Osteocyte (in vitro differentiated cells): ENCODE measurements around the gene RAB10. TPM values are rescaled to one million over a fixed set of nuclear protein-coding genes. Genes with fewer than 3 reads are reported as not detected.

ENCODE experiments used
- DNase-seq: peaks from one replicate; pipeline ENCODE4 v3.0.0; 2021; ENCODE audit warnings: mixed read lengths; ENCODE audit not compliant: unreplicated experiment; ENCODE audit errors: extremely low spot score
- H3K27ac Mint-ChIP-seq: one replicate; pipeline ENCODE4 v1.8.0; 2021; ENCODE audit warnings: mild to moderate bottlenecking, mixed read lengths; ENCODE audit not compliant: unreplicated experiment
- H3K27me3 Mint-ChIP-seq: one replicate; pipeline ENCODE4 v1.8.0; 2021; ENCODE audit warnings: mixed read lengths; ENCODE audit not compliant: unreplicated experiment
- H3K36me3 Mint-ChIP-seq: one replicate; pipeline ENCODE4 v1.8.0; 2021; ENCODE audit warnings: mixed read lengths; ENCODE audit not compliant: unreplicated experiment
- H3K4me1 Mint-ChIP-seq: one replicate; pipeline ENCODE4 v1.8.0; 2021; ENCODE audit warnings: mixed read lengths; ENCODE audit not compliant: unreplicated experiment
- H3K4me3 Mint-ChIP-seq: one replicate; pipeline ENCODE4 v1.8.0; 2021; ENCODE audit warnings: mild to moderate bottlenecking, moderate library complexity, mixed read lengths; ENCODE audit not compliant: unreplicated experiment
- H3K9me3 Mint-ChIP-seq: one replicate; pipeline ENCODE4 v1.8.0; 2021; ENCODE audit warnings: mixed read lengths; ENCODE audit not compliant: unreplicated experiment
- CTCF ChIP-seq: fragments of 200-600 bp; sonication (generic); IDR thresholded peaks from 2 replicates; pipeline ENCODE4 v1.5.0; 2021; ENCODE audit warnings: antibody characterized with exemption, mild to moderate bottlenecking, moderate library complexity
- total RNA-seq: library from RNA; stranded (reverse); gene quantifications from 2 replicates; pipeline ENCODE4 v1.2.1, GENCODE V29; 2021

RAB10 gene
- total RNA-seq, 1 donor from 2014 or later = 139 TPM

DNA sequence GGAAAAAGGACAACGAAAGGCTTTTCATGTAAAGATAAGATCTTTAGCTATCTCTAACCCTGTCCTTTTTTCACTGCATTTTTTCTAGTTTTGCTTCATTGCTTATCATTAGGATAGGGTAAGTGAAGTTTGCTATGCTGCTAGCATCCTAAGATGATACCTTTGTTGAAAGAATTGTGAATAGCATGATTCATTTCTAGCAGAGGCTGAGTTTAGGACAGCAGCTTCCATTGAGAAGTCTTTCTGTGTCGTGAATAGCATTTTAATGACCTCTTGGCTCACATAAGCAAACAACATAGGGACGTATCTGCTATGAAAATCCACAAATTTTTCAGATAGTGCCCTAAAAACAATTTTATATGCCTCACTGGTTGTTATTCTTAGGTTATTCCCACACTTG, 102.6 kb downstream of the RAB10 start:
- TF ChIP-seq CTCF = no peak
- H3K27ac Mint-ChIP-seq = no peak overlapping the region

GRCh38 chr2:26139269-26140183, 105.6 kb downstream of the RAB10 start:
- Mint-ChIP-seq H3K4me1 (no peaks in the 10 kb centered on the region), H3K4me3 (no peak overlapping the region), H3K27me3 (no peaks in the 10 kb centered on the region), H3K9me3 (no peaks in the 10 kb centered on the region), H3K27ac (no peak overlapping the region), H3K36me3 (peaks cover 14% of the 10 kb centered on the region)
- no peak for TF ChIP-seq CTCF
- DNase-seq = no peak

More for the DNA sequence above, 102.6 kb downstream of the RAB10 start:
- no peak for DNase-seq
- Mint-ChIP-seq H3K36me3 (peaks cover 19% of the 10 kb centered on the region), H3K9me3 (no peaks in the 10 kb centered on the region), H3K4me1 (no peaks in the 10 kb centered on the region), H3K27me3 (no peaks in the 10 kb centered on the region), H3K4me3 (no peak overlapping the region)

DNA sequence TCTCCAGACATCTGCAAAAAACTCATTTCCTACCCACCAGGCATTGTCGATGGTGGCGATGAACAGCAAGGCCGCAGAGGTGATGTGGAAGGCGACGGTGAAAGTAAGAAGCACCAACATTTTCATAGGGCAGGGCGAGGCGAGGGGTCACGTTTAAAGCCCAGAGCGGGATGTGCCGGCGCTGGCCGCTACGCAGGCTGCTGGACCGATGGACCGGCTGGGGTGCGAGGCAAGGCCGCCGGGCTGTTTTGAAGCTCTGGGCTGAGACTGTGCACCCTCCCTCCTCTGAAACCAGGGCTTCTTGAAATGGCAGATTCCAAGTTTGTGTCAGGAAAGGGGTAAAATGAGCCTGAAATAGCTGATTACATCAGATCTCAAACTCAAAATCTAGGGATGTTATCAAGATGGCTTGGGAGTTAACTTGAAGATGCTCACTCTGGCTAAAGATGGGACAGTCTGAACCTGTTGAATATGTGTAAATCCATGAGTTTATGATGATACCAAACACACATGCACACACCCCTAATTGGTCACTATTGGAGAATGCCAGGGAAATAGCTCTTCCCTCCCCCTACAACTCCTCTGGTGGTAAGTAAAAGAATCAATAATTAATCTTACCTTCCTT, 107.4 kb downstream of the RAB10 start:
- H3K27me3 Mint-ChIP-seq = no peaks in the 10 kb centered on the region
- no peaks in the 10 kb centered on the region for H3K9me3 Mint-ChIP-seq
- H3K27ac Mint-ChIP-seq = no peak overlapping the region
- H3K4me1 Mint-ChIP-seq = no peaks in the 10 kb centered on the region
- peaks cover 6% of the 10 kb centered on the region for H3K36me3 Mint-ChIP-seq
- no peak overlapping the region for H3K4me3 Mint-ChIP-seq
- no peak for DNase-seq
- TF ChIP-seq CTCF = no peak

DNA sequence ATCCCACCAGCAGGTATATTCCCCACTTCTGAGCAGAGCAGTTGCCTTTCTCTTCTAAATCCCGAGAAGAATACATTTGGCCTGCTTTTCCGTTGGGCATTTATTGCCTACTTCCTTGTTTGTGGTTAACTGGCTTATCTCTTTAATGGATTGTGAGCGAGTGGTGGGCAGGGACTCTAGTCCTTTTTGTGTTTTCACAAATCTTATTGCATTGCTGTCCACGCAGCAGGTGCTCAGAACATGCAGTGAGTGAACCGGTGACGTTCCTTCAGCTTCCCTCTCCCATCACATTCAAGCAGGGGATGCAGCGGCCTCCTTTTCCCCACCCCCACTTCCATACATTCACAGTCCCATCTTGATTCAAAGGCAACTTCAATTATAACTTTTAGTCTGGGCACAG, 110.1 kb downstream of the RAB10 start:
- no peak for DNase-seq
- Mint-ChIP-seq H3K4me3 (no peak overlapping the region), H3K4me1 (no peaks in the 10 kb centered on the region), H3K27ac (no peak overlapping the region), H3K9me3 (no peaks in the 10 kb centered on the region), H3K36me3 (no peaks in the 10 kb centered on the region), H3K27me3 (peaks cover 9% of the 10 kb centered on the region)
- no peak for TF ChIP-seq CTCF
